ENCODE measurements around the gene DCXR.

Gene DCXR

GRCh38 chr17:82037092-82037888 is at the start of gene DCXR:
TSS of gene DCXR (minus strand) at chr17:82037697. CDS start at chr17:82037682, 15 bp downstream.
- peak; percentile 96 for DNase-seq

GRCh38 chr17:82085931-82086764 is 48.7 kb upstream of the DCXR start:
- no peak for DNase-seq

GRCh38 chr17:82085031-82085861 is 47.7 kb upstream of the DCXR start:
- DNase-seq, result no peak

GRCh38 chr17:82084373-82085030 is 47.0 kb upstream of the DCXR start:
- no peak for DNase-seq

GRCh38 chr17:82083533-82084359 is 46.2 kb upstream of the DCXR start:
- DNase-seq, result no peak

GRCh38 chr17:82083009-82083408 is 45.5 kb upstream of the DCXR start:
- no peak for DNase-seq

GRCh38 chr17:82082456-82082855 is 45.0 kb upstream of the DCXR start:
- DNase-seq, result no peak

GRCh38 chr17:82081966-82082365 is 44.5 kb upstream of the DCXR start:
- DNase-seq, result no peak

GRCh38 chr17:82081546-82081945 is 44.0 kb upstream of the DCXR start:
- no peak for DNase-seq

- DNase-seq, result no peak
These were observed 43.4 kb upstream of the DCXR start for GRCh38 chr17:82080789-82081464.

- DNase-seq, result no peak
These were observed 42.7 kb upstream of the DCXR start for GRCh38 chr17:82080048-82080788.

GRCh38 chr17:82079001-82079677 is 41.6 kb upstream of the DCXR start:
- DNase-seq, result no peak

- DNase-seq, result no peak
These were observed 40.9 kb upstream of the DCXR start for GRCh38 chr17:82078433-82078832.

- DNase-seq, result no peak
These were observed 40.3 kb upstream of the DCXR start for GRCh38 chr17:82077617-82078358.

GRCh38 chr17:82076785-82077591 is 39.5 kb upstream of the DCXR start:
- no peak for DNase-seq

GRCh38 chr17:82076018-82076784 is 38.7 kb upstream of the DCXR start:
- DNase-seq, result no peak

- no peak for DNase-seq
These were observed 35.9 kb upstream of the DCXR start for GRCh38 chr17:82073446-82073845.
